ENCODE measurements around the gene IL1RAPL1. TPM values are rescaled to one million over a fixed set of nuclear protein-coding genes. Genes with fewer than 3 reads are reported as not detected.

The IL1RAPL1 gene
- total and polyA plus RNA-seq, 2 donors (not counting 1 experiment from before 2014, with no cell fraction given) = 0.25 to 2.8 TPM

GRCh38 chrX:29604381-29604780 lies 1017.1 kb downstream of the IL1RAPL1 start:
- no peak overlapping the region for H2AFZ ChIP-seq (ENCODE audit: low read length)
- no peak for DNase-seq (ENCODE audit: low read depth in 2 of 2)
- H3K79me2 ChIP-seq (ENCODE audit: control insufficient read depth, insufficient read depth, low read length) = no peaks in the 10 kb centered on the region

GRCh38 chrX:29617276-29617675 lies 1030.0 kb downstream of the IL1RAPL1 start:
- no peaks in the 10 kb centered on the region for H3K27me3 ChIP-seq (ENCODE audit: control insufficient read depth, insufficient read depth, low read length)
- no peaks in the 10 kb centered on the region for H3K36me3 ChIP-seq (ENCODE audit: control insufficient read depth, insufficient read depth, low read length)
- no peak overlapping the region for H3K27ac ChIP-seq (ENCODE audit: insufficient read depth, low read length)
- H2AFZ ChIP-seq (ENCODE audit: low read length) = no peak overlapping the region
- H3K4me2 ChIP-seq (ENCODE audit: extremely low read depth, insufficient read depth, low read length) = peak overlapping the region; percentile 7
- no peak overlapping the region for H3K9ac ChIP-seq (ENCODE audit: insufficient read depth, low read length)
- H4K20me1 ChIP-seq (ENCODE audit: control insufficient read depth, extremely low read depth, insufficient read depth, low read length) = no peaks in the 10 kb centered on the region
- no peak overlapping the region for H3K4me3 ChIP-seq (replicated peaks in 1 of 4; ENCODE audit: control extremely low read depth in 1 of 4, insufficient read depth in 1 of 4, low read depth in 3 of 4, low read length in 4 of 4)
- DNase-seq (ENCODE audit: low read depth in 2 of 2) = peak; percentile 31 to 47
- TF ChIP-seq CTCF (conservative IDR thresholded peaks at IDR 0.05 in 1 of 2, IDR thresholded peaks at IDR 0.05 in 1 of 2; ENCODE audit: low read depth in 1 of 2, low read length in 2 of 2) (no peak), EZH2 (IDR thresholded peaks at IDR 0.05; ENCODE audit: low read length, missing control alignments) (no peak)
- H3K79me2 ChIP-seq (ENCODE audit: control insufficient read depth, insufficient read depth, low read length) = no peaks in the 10 kb centered on the region
- no peaks in the 10 kb centered on the region for H3K4me1 ChIP-seq (ENCODE audit: control insufficient read depth, extremely low read depth, insufficient read depth, low read length)
- H3K9me3 ChIP-seq (ENCODE audit: control insufficient read depth, insufficient read depth, low read depth, low read length) = no peaks in the 10 kb centered on the region

More at GRCh38 chrX:29604381-29604780, 1017.1 kb downstream of the IL1RAPL1 start:
- TF ChIP-seq CTCF (conservative IDR thresholded peaks at IDR 0.05 in 1 of 2, IDR thresholded peaks at IDR 0.05 in 1 of 2; ENCODE audit: low read depth in 1 of 2, low read length in 2 of 2) = no peak
- no peak for TF ChIP-seq EZH2 (IDR thresholded peaks at IDR 0.05; ENCODE audit: low read length, missing control alignments)
- no peak overlapping the region for H3K27ac ChIP-seq (ENCODE audit: insufficient read depth, low read length)
- H3K4me3 ChIP-seq (replicated peaks in 1 of 4; ENCODE audit: control extremely low read depth in 1 of 4, insufficient read depth in 1 of 4, low read depth in 3 of 4, low read length in 4 of 4) = no peak overlapping the region
- H3K27me3 ChIP-seq (ENCODE audit: control insufficient read depth, insufficient read depth, low read length) = no peaks in the 10 kb centered on the region
- H3K9ac ChIP-seq (ENCODE audit: insufficient read depth, low read length) = no peak overlapping the region
- no peak overlapping the region for H3K4me2 ChIP-seq (ENCODE audit: extremely low read depth, insufficient read depth, low read length)
- no peaks in the 10 kb centered on the region for H3K9me3 ChIP-seq (ENCODE audit: control insufficient read depth, insufficient read depth, low read depth, low read length)
- no peaks in the 10 kb centered on the region for H4K20me1 ChIP-seq (ENCODE audit: control insufficient read depth, extremely low read depth, insufficient read depth, low read length)
- no peaks in the 10 kb centered on the region for H3K36me3 ChIP-seq (ENCODE audit: control insufficient read depth, insufficient read depth, low read length)
- H3K4me1 ChIP-seq (ENCODE audit: control insufficient read depth, extremely low read depth, insufficient read depth, low read length) = no peaks in the 10 kb centered on the region

DNA sequence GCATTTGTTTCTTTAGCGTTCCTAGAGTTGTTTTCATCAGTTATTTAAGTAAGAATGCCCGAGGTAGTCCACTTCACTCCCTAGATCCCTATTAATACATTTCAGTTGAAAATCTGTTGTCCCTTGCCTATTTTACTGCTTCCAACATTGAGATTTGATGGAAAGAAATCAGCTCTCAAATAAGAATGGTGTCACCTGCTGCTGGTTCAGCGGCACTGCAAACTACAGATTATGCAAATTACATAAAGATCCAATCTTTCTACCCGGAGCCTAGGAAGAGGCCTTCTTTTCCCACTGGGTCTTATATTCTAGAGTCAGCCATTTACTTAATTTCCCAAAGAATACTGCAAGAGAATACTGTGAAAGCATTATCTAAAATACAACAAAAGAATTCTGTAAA lies 1030.5 kb downstream of the IL1RAPL1 start:
- Histone ChIP-seq H2AFZ (ENCODE audit: low read length) (no peak overlapping the region), H3K4me2 (ENCODE audit: extremely low read depth, insufficient read depth, low read length) (peak overlapping the region; percentile 7), H3K27ac (ENCODE audit: insufficient read depth, low read length) (no peak overlapping the region), H4K20me1 (ENCODE audit: control insufficient read depth, extremely low read depth, insufficient read depth, low read length) (no peaks in the 10 kb centered on the region), H3K9ac (ENCODE audit: insufficient read depth, low read length) (no peak overlapping the region), H3K27me3 (ENCODE audit: control insufficient read depth, insufficient read depth, low read length) (no peaks in the 10 kb centered on the region), H3K9me3 (ENCODE audit: control insufficient read depth, insufficient read depth, low read depth, low read length) (no peaks in the 10 kb centered on the region), H3K4me3 (replicated peaks in 1 of 4; ENCODE audit: control extremely low read depth in 1 of 4, insufficient read depth in 1 of 4, low read depth in 3 of 4, low read length in 4 of 4) (no peak overlapping the region), H3K36me3 (ENCODE audit: control insufficient read depth, insufficient read depth, low read length) (no peaks in the 10 kb centered on the region), H3K4me1 (ENCODE audit: control insufficient read depth, extremely low read depth, insufficient read depth, low read length) (no peaks in the 10 kb centered on the region), H3K79me2 (ENCODE audit: control insufficient read depth, insufficient read depth, low read length) (no peaks in the 10 kb centered on the region)
- DNase-seq (ENCODE audit: low read depth in 2 of 2) = peak in 1 of 2 donors; percentile 19
- TF ChIP-seq EZH2 (IDR thresholded peaks at IDR 0.05; ENCODE audit: low read length, missing control alignments) (no peak), CTCF (conservative IDR thresholded peaks at IDR 0.05 in 1 of 2, IDR thresholded peaks at IDR 0.05 in 1 of 2; ENCODE audit: low read depth in 1 of 2, low read length in 2 of 2) (peak; percentile 12 to 30)

All from fibroblast of lung (primary cell).